Endothelial cell of umbilical vein (primary cell): Measurements from ENCODE around the gene RAB4A. TPM values are rescaled to one million over a fixed set of nuclear protein-coding genes. Genes with fewer than 3 reads are reported as not detected.

Experiments used
- BruUV-seq: library from RNA; stranded (reverse); fragments of 400-500 nt; replicated peaks from 2 replicates; lab custom pipeline; 2021; lab: Mats Ljungman, UMichigan
- CTCF ChIA-PET: fragments of 300-600, 350-600 bp; sonication (Branson Sonifier 250); formaldehyde crosslinking; loops from one replicate; lab custom pipeline; 2021; ENCODE audit warnings: antibody characterized with exemption, inconsistent platforms; lab: Charles Lee
- POLR2A ChIA-PET: fragments of 300-600, 350-600 bp; sonication (Branson Sonifier 250); formaldehyde crosslinking; loops from one replicate; lab custom pipeline; 2021; ENCODE audit warnings: antibody characterized with exemption, inconsistent platforms; lab: Charles Lee
- DNase-seq: peaks from one replicate; pipeline ENCODE4 v3.0.0-alpha.2; 2011; ENCODE audit warnings: low read depth, low spot score
- FAIRE-seq: peaks from 2 replicates; lab custom pipeline; 2011; peaks lifted over from hg19 to GRCh38; lab: Jason Lieb, UNC
- H2AFZ ChIP-seq: 2 replicates; pipeline ENCODE4 v1.6.0; 2012; ENCODE audit warnings: low read depth, low read length, control low read depth, inconsistent platforms
- H3K27ac ChIP-seq: 2 replicates; pipeline ENCODE4 v1.5.1; 2011; ENCODE audit warnings: low read depth, mild to moderate bottlenecking, control low read depth, low read length, moderate library complexity; ENCODE audit not compliant: insufficient read depth
- H3K27me3 ChIP-seq, 2 experiments: 2 replicates each; pipeline versions ENCODE4 v1.6.0 to v1.6.1; 2011; ENCODE audit warnings: low read length in 2 of 2, mixed read lengths in 1 of 2; ENCODE audit not compliant: control insufficient read depth in 2 of 2, insufficient read depth in 2 of 2
- H3K36me3 ChIP-seq, 2 experiments: 2 replicates in 1 of 2; 3 replicates in 1 of 2; pipeline ENCODE4 v1.5.1; 2011; ENCODE audit warnings: low read length in 2 of 2, mild to moderate bottlenecking in 1 of 2, moderate library complexity in 1 of 2; ENCODE audit not compliant: control insufficient read depth in 2 of 2, insufficient read depth in 2 of 2; ENCODE audit errors: extremely low read depth in 1 of 2
- H3K4me1 ChIP-seq: 3 replicates; pipeline ENCODE4 v1.5.1; 2011; ENCODE audit warnings: mild to moderate bottlenecking, low read length; ENCODE audit not compliant: control insufficient read depth, insufficient read depth; ENCODE audit errors: extremely low read depth
- H3K4me2 ChIP-seq: 2 replicates; pipeline ENCODE4 v1.6.1; 2011; ENCODE audit warnings: low read length, control low read depth, mixed read lengths; ENCODE audit not compliant: insufficient read depth
- H3K4me3 ChIP-seq, 3 experiments: fragments of 200-600 bp in 1 of 3; sonication (generic), shearing (Covaris generic) in 1 of 3; replicated peaks in 1 of 3; 2 replicates each; pipeline ENCODE4 v1.5.1; 2011 to 2016; ENCODE audit warnings: control low read depth in 3 of 3, low read length in 3 of 3, mild to moderate bottlenecking in 2 of 3, inconsistent platforms in 1 of 3, low read depth in 1 of 3, moderate library complexity in 1 of 3; ENCODE audit not compliant: insufficient read depth in 1 of 3
- H3K79me2 ChIP-seq: 2 replicates; pipeline ENCODE4 v1.6.0; 2012; ENCODE audit warnings: low read length, inconsistent platforms; ENCODE audit not compliant: control insufficient read depth, insufficient read depth
- H3K9ac ChIP-seq: replicated peaks from 2 replicates; pipeline ENCODE3; 2011; ENCODE audit warnings: low read length, control low read depth; ENCODE audit not compliant: insufficient read depth; ENCODE audit errors: extremely low read depth
- H3K9me1 ChIP-seq: replicated peaks from 3 replicates; pipeline ENCODE4 v1.6.0; 2011; ENCODE audit warnings: mild to moderate bottlenecking, low read length; ENCODE audit not compliant: control insufficient read depth, insufficient read depth; ENCODE audit errors: extremely low read depth
- H3K9me3 ChIP-seq: replicated peaks from 2 replicates; pipeline ENCODE4 v1.5.1; 2012; ENCODE audit warnings: low read length, inconsistent platforms; ENCODE audit not compliant: control insufficient read depth, insufficient read depth
- H4K20me1 ChIP-seq: replicated peaks from 2 replicates; pipeline ENCODE3; 2011; ENCODE audit warnings: mild to moderate bottlenecking, low read length; ENCODE audit not compliant: control insufficient read depth, insufficient read depth; ENCODE audit errors: extremely low read depth
- CTCF ChIP-seq, 2 donors: IDR thresholded peaks; 1 replicate in 1 of 2; 2 replicates in 1 of 2; pipeline ENCODE4 v1.5.1; 2011; ENCODE audit warnings: low read length in 2 of 2, mild to moderate bottlenecking in 2 of 2, moderate library complexity in 2 of 2, control low read depth in 1 of 2, inconsistent platforms in 1 of 2, low read depth in 1 of 2; ENCODE audit not compliant: insufficient read depth in 1 of 2; ENCODE audit errors: extremely low read depth in 1 of 2
- EZH2 ChIP-seq: IDR thresholded peaks from 2 replicates; pipeline ENCODE4 v1.6.1; 2012; ENCODE audit warnings: borderline replicate concordance, low read depth, mild to moderate bottlenecking, moderate library complexity, low read length, inconsistent platforms; ENCODE audit not compliant: severe bottlenecking
- FOS ChIP-seq: IDR thresholded peaks from 2 replicates; pipeline ENCODE4 v1.6.1; 2011; ENCODE audit warnings: mild to moderate bottlenecking, low read length, moderate library complexity, borderline replicate concordance; ENCODE audit not compliant: insufficient read depth
- GATA2 ChIP-seq: IDR thresholded peaks from 2 replicates; pipeline ENCODE4 v1.7.0; 2011; ENCODE audit warnings: low read depth, mild to moderate bottlenecking, moderate library complexity, mixed read lengths, low read length; ENCODE audit not compliant: insufficient read length, insufficient read depth
- JUN ChIP-seq: IDR thresholded peaks from 2 replicates; pipeline ENCODE4 v1.6.1; 2011; ENCODE audit warnings: borderline replicate concordance, low read depth; ENCODE audit not compliant: insufficient read length, insufficient read depth
- MAX ChIP-seq: IDR thresholded peaks from 2 replicates; pipeline ENCODE4 v1.6.1; 2011; ENCODE audit not compliant: insufficient read depth, insufficient read length
- MYC ChIP-seq: IDR thresholded peaks from one replicate; pipeline ENCODE4 v1.6.1; 2011; ENCODE audit warnings: mild to moderate bottlenecking, low read depth, low read length
- POLR2A ChIP-seq: IDR thresholded peaks from 2 replicates; pipeline ENCODE4 v1.6.1; 2012; ENCODE audit warnings: low read depth, mild to moderate bottlenecking, control low read depth, low read length
- POLR2AphosphoS5 ChIP-seq: IDR thresholded peaks from 2 replicates; pipeline ENCODE4 v1.6.1; 2012; ENCODE audit warnings: low read depth, mild to moderate bottlenecking, control low read depth, low read length, moderate library complexity; ENCODE audit not compliant: insufficient read depth
- dilution Hi-C: fragments of 300-500 bp; cut with MboI; formaldehyde crosslinking; loops from one replicate; pipeline ENCODE4 v1.15.0; 2019; ENCODE audit warnings: low sequenced_read_pairs; ENCODE audit not compliant: extremely low pct_ligation_motif_present
- intact Hi-C: fragments of 100-400 bp; cut with micrococcal nuclease; formaldehyde crosslinking; loops from one replicate; pipeline ENCODE4 v1.10.0; 2022
- polyA plus RNA-seq, 4 experiments: library from polyadenylated mRNA; depleted of rRNA in 3 of 4; stranded (reverse) in 3 of 4; unstranded in 1 of 4; fragments of >200 nt; gene quantifications; 2 replicates each; pipeline versions ENCODE4 v1.2.1 to v1.2.3, GENCODE V29; 2011 to 2012; ENCODE audit warnings: missing spikeins in 1 of 4
- total RNA-seq: library from RNA; stranded (reverse); gene quantifications from 2 replicates; pipeline ENCODE4 v1.2.3, GENCODE V29; 2021

The RAB4A gene
- total and polyA plus RNA-seq, 2 donors (not counting 3 experiments of a cell fraction or from before 2014, with no cell fraction given): 14.8 to 52.9 TPM

DNA sequence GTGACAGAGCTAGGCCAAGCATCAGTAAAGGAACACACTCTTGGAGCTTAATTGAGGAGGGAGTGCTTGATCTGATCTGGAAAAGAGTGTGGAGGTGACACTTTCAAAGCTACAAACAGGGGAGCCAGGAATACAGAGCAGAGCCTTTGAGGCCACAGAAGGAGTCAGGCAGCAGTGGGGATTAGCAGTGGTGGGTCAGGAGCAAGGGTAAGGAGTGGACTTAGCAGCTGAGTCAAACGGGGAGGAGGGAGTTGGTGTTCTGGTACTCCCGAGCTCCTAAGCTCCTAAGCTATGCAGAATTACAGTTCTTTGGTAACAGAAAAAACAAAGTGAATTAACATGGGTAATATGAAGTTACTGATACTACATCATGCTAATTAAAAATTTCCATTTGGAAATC, 14.5 kb downstream of the RAB4A start:
- H3K27me3 ChIP-seq: no peaks in the 10 kb centered on the region
- TF ChIP-seq GATA2: no peak
- TF ChIP-seq POLR2A: no peak
- no peak for TF ChIP-seq FOS
- no peak for TF ChIP-seq CTCF (IDR thresholded peaks at IDR 0.05; ENCODE audit: extremely low read depth in 1 of 2, insufficient read depth in 1 of 2, low read depth in 1 of 2, low read length in 2 of 2)
- no peak for TF ChIP-seq MYC
- TF ChIP-seq POLR2AphosphoS5: no peak
- no peak for TF ChIP-seq EZH2
- no peak for TF ChIP-seq JUN
- TF ChIP-seq MAX: no peak
- BruUV-seq: no TSS peak
- FAIRE-seq (no peak), DNase-seq (no peak)
- H4K20me1 ChIP-seq: peaks cover under 1% of the 10 kb centered on the region
- H3K79me2 ChIP-seq: peaks cover 54% of the 10 kb centered on the region
- peaks cover 9% of the 10 kb centered on the region for H3K4me1 ChIP-seq
- dilution Hi-C loops: no loop called here
- CTCF ChIA-PET: no interaction called here
- intact Hi-C loops: no loop called here
- H3K9ac ChIP-seq: no peak overlapping the region
- no peak overlapping the region for H2AFZ ChIP-seq
- no peaks in the 10 kb centered on the region for H3K9me1 ChIP-seq
- no peaks in the 10 kb centered on the region for H3K36me3 ChIP-seq
- H3K9me3 ChIP-seq: no peaks in the 10 kb centered on the region
- no peak overlapping the region for H3K4me3 ChIP-seq
- no peak overlapping the region for H3K27ac ChIP-seq
- POLR2A ChIA-PET: no interaction called here
- H3K4me2 ChIP-seq: no peak overlapping the region
